GM23338 (cell line): ENCODE data around the gene CHST6.
"Not testable (repeated sequence)": the region's sequence is repeated elsewhere in the genome, so short reads cannot be mapped to it uniquely, and the experiment has no call there.

Source experiments
- CREB1 ChIP-seq: fragments of 250-450 bp; sonication (Bioruptor Pico); IDR thresholded peaks from 2 replicates; pipeline ENCODE4 v1.5.0; 2020; ENCODE audit warnings: low read depth, mild to moderate bottlenecking, moderate library complexity
- CTCF ChIP-seq, 2 experiments: fragments of 200-600 bp in 1 of 2; sonication (generic) in 1 of 2; conservative IDR thresholded peaks; 2 replicates each; pipeline versions ENCODE4 v1.5.1 to v1.6.1; 2016 to 2017; ENCODE audit warnings: antibody characterized with exemption in 2 of 2, low read depth in 2 of 2, mild to moderate bottlenecking in 2 of 2, moderate library complexity in 1 of 2
- EZH2 ChIP-seq: fragments of 200-600 bp; sonication (generic); IDR thresholded peaks from one replicate; pipeline ENCODE4 v1.8.0; 2017; ENCODE audit warnings: antibody characterized with exemption, mild to moderate bottlenecking, low read depth; ENCODE audit not compliant: unreplicated experiment
- EZH2phosphoT487 ChIP-seq: fragments of 200-600 bp; sonication (generic); IDR thresholded peaks from one replicate; pipeline ENCODE4 v1.8.1; 2018; ENCODE audit warnings: antibody characterized with exemption; ENCODE audit not compliant: unreplicated experiment
- NANOG ChIP-seq: IDR thresholded peaks from 2 replicates; pipeline ENCODE4 v1.6.1; 2016; ENCODE audit warnings: antibody characterized with exemption, borderline replicate concordance
- POLR2AphosphoS5 ChIP-seq: IDR thresholded peaks from 2 replicates; pipeline ENCODE4 v1.6.1; 2016; ENCODE audit warnings: antibody characterized with exemption, low read depth
- REST ChIP-seq: IDR thresholded peaks from one replicate; pipeline ENCODE4 v1.6.1; 2018; ENCODE audit warnings: antibody characterized with exemption; ENCODE audit not compliant: unreplicated experiment
- ZNF331 ChIP-seq: fragments of 250-450 bp; sonication (Bioruptor Pico); IDR thresholded peaks from 2 replicates; pipeline ENCODE4 v1.5.0; 2020; ENCODE audit warnings: low read depth, mild to moderate bottlenecking, moderate library complexity

- not testable (repeated sequence) for TF ChIP-seq CTCF (conservative IDR thresholded peaks at IDR 0.05; ENCODE audit: low read depth in 2 of 2); EZH2; POLR2AphosphoS5; REST; EZH2phosphoT487; CREB1 (CRISPR knock-in tag); NANOG; ZNF331 (CRISPR knock-in tag)
These were observed 71.0 kb downstream of the CHST6 start for GRCh38 chr16:75424105-75424762.
